HepG2 (cell line): ENCODE data around the gene SYCE3. TPM values are rescaled to one million over a fixed set of nuclear protein-coding genes. Genes with fewer than 3 reads are reported as not detected.

ENCODE experiments used
- ATAC-seq: fragments of 200-7000 bp; cut with Tn5 transposase; 3 replicates; pipeline ENCODE4 v1.9.1; 2020; ENCODE audit warnings: mild to moderate bottlenecking, moderate library complexity
- BruUV-seq: library from RNA; stranded (reverse); fragments of 400-500 nt; replicated peaks from 2 replicates; lab custom pipeline; 2021; lab: Mats Ljungman, UMichigan
- CTCF ChIA-PET: fragments of 300-600 bp; formaldehyde crosslinking; extraction: SDS; loops from one replicate; lab custom pipeline; 2021; ENCODE audit warnings: low total read pairs, inconsistent platforms, low intra/inter-chr PET ratio; lab: Yijun Ruan, JAX
- POLR2A ChIA-PET: fragments of 350-600 bp; sonication (Branson Sonifier 250); formaldehyde crosslinking; loops from one replicate; lab custom pipeline; 2020; ENCODE audit warnings: antibody characterized with exemption, inconsistent platforms; lab: Yijun Ruan, JAX
- DNase-seq: peaks from one replicate; pipeline ENCODE4 v3.0.0-alpha.2; 2015; ENCODE audit warnings: low spot score
- FAIRE-seq: peaks from 3 replicates; lab custom pipeline; 2011; peaks lifted over from hg19 to GRCh38; lab: Jason Lieb, UNC
- H2AFZ ChIP-seq: one replicate; pipeline ENCODE4 v1.6.1; 2011; ENCODE audit warnings: low read length, inconsistent platforms
- H3K27ac ChIP-seq: fragments of 300-600 bp; 3 replicates; pipeline ENCODE4 v1.8.0; 2011; ENCODE audit warnings: mixed run types, mild to moderate bottlenecking, mixed read lengths, low read length, inconsistent platforms; ENCODE audit not compliant: insufficient read depth; ENCODE audit errors: extremely low read length
- H3K27me3 ChIP-seq, 2 experiments: fragments of 200-600 bp in 1 of 2; 2 replicates in 1 of 2; 3 replicates in 1 of 2; pipeline versions ENCODE4 v1.6.0 to v1.8.0; 2011; ENCODE audit warnings: low read length in 2 of 2, mild to moderate bottlenecking in 2 of 2, moderate library complexity in 2 of 2, inconsistent platforms in 1 of 2; ENCODE audit not compliant: insufficient read depth in 2 of 2, control insufficient read depth in 1 of 2
- H3K36me3 ChIP-seq, 2 experiments: fragments of 200-600 bp in 1 of 2; replicated peaks in 1 of 2; 2 replicates in 1 of 2; 3 replicates in 1 of 2; pipeline versions ENCODE4 v1.5.1 to v1.8.0; 2011; ENCODE audit warnings: low read length in 2 of 2, inconsistent platforms in 1 of 2; ENCODE audit not compliant: insufficient read depth in 2 of 2, control insufficient read depth in 1 of 2
- H3K4me1 ChIP-seq: 2 replicates; pipeline ENCODE4 v1.5.1; 2012; ENCODE audit warnings: low read length, inconsistent platforms; ENCODE audit not compliant: insufficient read depth
- H3K4me2 ChIP-seq: 2 replicates; pipeline ENCODE4 v1.6.0; 2011; ENCODE audit warnings: low read depth, low read length, inconsistent platforms
- H3K4me3 ChIP-seq, 3 experiments: fragments of 200-600 bp in 1 of 3; sonication (generic), shearing (Covaris generic) in 1 of 3; replicated peaks in 1 of 3; 2 replicates each; pipeline ENCODE4 v1.5.1; 2011 to 2016; ENCODE audit warnings: low read length in 3 of 3, inconsistent platforms in 2 of 3, low read depth in 2 of 3, mild to moderate bottlenecking in 2 of 3, control low read depth in 1 of 3, mixed read lengths in 1 of 3; ENCODE audit not compliant: insufficient read depth in 1 of 3
- H3K79me2 ChIP-seq: one replicate; pipeline ENCODE4 v1.6.1; 2011; ENCODE audit warnings: low read length, inconsistent platforms; ENCODE audit not compliant: insufficient read depth
- H3K9ac ChIP-seq: 2 replicates; pipeline ENCODE4 v1.6.0; 2011; ENCODE audit warnings: mild to moderate bottlenecking, low read depth, low read length, inconsistent platforms; ENCODE audit not compliant: insufficient read depth
- H3K9me3 ChIP-seq: 2 replicates; pipeline ENCODE4 v1.5.1; 2012; ENCODE audit warnings: mild to moderate bottlenecking, low read length
- H4K20me1 ChIP-seq: 2 replicates; pipeline ENCODE4 v1.6.0; 2011; ENCODE audit warnings: inconsistent platforms, mild to moderate bottlenecking, low read length, moderate library complexity; ENCODE audit not compliant: insufficient read depth
- ATM ChIP-seq: fragments of 450-650 bp; IDR thresholded peaks from 2 replicates; pipeline ENCODE4 v1.7.1; 2017; ENCODE audit warnings: mild to moderate bottlenecking, borderline replicate concordance
- CSRNP2 ChIP-seq: sonication (generic); formaldehyde crosslinking; conservative IDR thresholded peaks from 2 replicates; pipeline ENCODE4 v1.8.0; 2022; ENCODE audit warnings: low read depth, missing genetic modification reagents
- FOSL1 ChIP-seq: sonication (generic); formaldehyde crosslinking; IDR thresholded peaks from 2 replicates; pipeline ENCODE4 v1.9.0; 2021; ENCODE audit warnings: missing genetic modification reagents, borderline replicate concordance
- POLR2AphosphoS2 ChIP-seq: IDR thresholded peaks from 2 replicates; pipeline ENCODE4 v1.6.1; 2011; ENCODE audit warnings: low read depth, low read length, improper control_type of control experiment
- PRPF4 ChIP-seq: fragments of 200-400 bp; formaldehyde crosslinking; IDR thresholded peaks from 2 replicates; pipeline ENCODE4 v1.6.1; 2016; ENCODE audit warnings: low read length, low read depth; ENCODE audit not compliant: poor library complexity, severe bottlenecking
- SMC3 ChIP-seq: IDR thresholded peaks from 2 replicates; pipeline ENCODE4 v1.6.1; 2011; ENCODE audit warnings: low read length, improper control_type of control experiment
- SNAI1 ChIP-seq: sonication (generic); formaldehyde crosslinking; IDR thresholded peaks from 2 replicates; pipeline ENCODE4 v1.5.0; 2020; ENCODE audit warnings: mild to moderate bottlenecking, missing genetic modification reagents, borderline replicate concordance
- ZNF335 ChIP-seq: sonication (generic); formaldehyde crosslinking; IDR thresholded peaks from 2 replicates; pipeline ENCODE4 v1.4.0; 2020; ENCODE audit warnings: missing genetic modification reagents
- ZNF468 ChIP-seq: sonication (generic); formaldehyde crosslinking; IDR thresholded peaks from 2 replicates; pipeline ENCODE4 v1.8.0; 2022; ENCODE audit warnings: mild to moderate bottlenecking, moderate library complexity, missing genetic modification reagents
- ZNF530 ChIP-seq: sonication (generic); formaldehyde crosslinking; IDR thresholded peaks from 2 replicates; pipeline ENCODE4 v1.5.0; 2020; ENCODE audit warnings: low read depth, mild to moderate bottlenecking, missing genetic modification reagents
- WGBS: methylation state at CpG from one replicate; pipeline ENCODE4 v1.1.6; 2017; ENCODE audit warnings: low lambda C conversion rate; 5-methylcytosine and 5-hydroxymethylcytosine counted together
- in situ Hi-C: cut with HindIII; loops from 2 replicates; pipeline ENCODE4 v1.10.0; 2017; ENCODE audit warnings: low pct_unique_long_range_greater_than_20kb; ENCODE audit not compliant: extremely low pct_ligation_motif_present
- intact Hi-C: fragments of 100-400 bp; cut with micrococcal nuclease; formaldehyde crosslinking; loops from one replicate; pipeline ENCODE4 v1.10.0; 2022; ENCODE audit not compliant: unreplicated experiment
- polyA plus RNA-seq, 8 experiments: library from polyadenylated mRNA; depleted of rRNA in 3 of 8; stranded (reverse) in 7 of 8; unstranded in 1 of 8; fragments of >200 nt; fragmentation: Illumina TruSeq in 4 of 8; extraction: Trizol in 4 of 8; gene quantifications; 2 replicates each; pipeline versions ENCODE4 v1.2.1 to v1.2.3, GENCODE V29; 2011 to 2016; ENCODE audit warnings: low read depth in 4 of 8, missing spikeins in 1 of 8, mixed read lengths in 1 of 8; ENCODE audit not compliant: insufficient read depth in 1 of 8
- total RNA-seq, 5 experiments: library from RNA; depleted of rRNA; stranded (reverse); fragments of >200 nt; fragmentation: Illumina TruSeq; extraction: Trizol; gene quantifications; 2 replicates each; pipeline ENCODE4 v1.2.3, GENCODE V29; 2016; ENCODE audit warnings: low read depth in 1 of 5
- TF ChIP-seq, protein P1 (sequence below): sonication (generic); formaldehyde crosslinking; IDR thresholded peaks from 2 replicates; pipeline ENCODE4 v1.5.1; 2020; ENCODE audit warnings: mild to moderate bottlenecking, missing genetic modification reagents, moderate library complexity

Gene SYCE3
- total and polyA plus RNA-seq, 2 of the 13 experiments (the other 11 are each of a cell fraction or from before 2014, with no cell fraction given) = not detected

GRCh38 chr22:50517495-50518260 is 45.0 kb downstream of the SYCE3 start (continued):
- TF ChIP-seq ZNF335 (no peak), SNAI1 (no peak), POLR2AphosphoS2 (no peak), CSRNP2 (no peak), ZNF468 (CRISPR knock-in tag) (no peak), PRPF4 (no peak)

GRCh38 chr22:50516891-50517290 is 45.8 kb downstream of the SYCE3 start:
- no peak overlapping the region for H3K9ac ChIP-seq
- CTCF ChIA-PET = no interaction called here
- H3K79me2 ChIP-seq = peaks cover 31% of the 10 kb centered on the region
- POLR2A ChIA-PET = interaction anchor here (1.5 kb wide), 1 partner anchor 9 kb away, joined by 6 read pairs; the partner anchor contains the start of gene SCO2
- no peaks in the 10 kb centered on the region for H3K4me1 ChIP-seq
- H3K9me3 ChIP-seq = no peaks in the 10 kb centered on the region
- H3K4me3 ChIP-seq = no peak overlapping the region
- no peak overlapping the region for H3K27ac ChIP-seq
- H4K20me1 ChIP-seq = no peaks in the 10 kb centered on the region
- no peaks in the 10 kb centered on the region for H3K27me3 ChIP-seq
- no peak overlapping the region for H3K4me2 ChIP-seq
- no TSS peak for BruUV-seq
- no peak for FAIRE-seq
- WGBS = 92% methylated on average over 16 of the region's 16 CpGs
- intact Hi-C loops (no loop called here), in situ Hi-C loops (no loop called here)
- no peak for TF ChIP-seq FOSL1
- no peak for TF ChIP-seq SMC3
- TF ChIP-seq ZNF530 = no peak
- TF ChIP-seq, protein P1, sequence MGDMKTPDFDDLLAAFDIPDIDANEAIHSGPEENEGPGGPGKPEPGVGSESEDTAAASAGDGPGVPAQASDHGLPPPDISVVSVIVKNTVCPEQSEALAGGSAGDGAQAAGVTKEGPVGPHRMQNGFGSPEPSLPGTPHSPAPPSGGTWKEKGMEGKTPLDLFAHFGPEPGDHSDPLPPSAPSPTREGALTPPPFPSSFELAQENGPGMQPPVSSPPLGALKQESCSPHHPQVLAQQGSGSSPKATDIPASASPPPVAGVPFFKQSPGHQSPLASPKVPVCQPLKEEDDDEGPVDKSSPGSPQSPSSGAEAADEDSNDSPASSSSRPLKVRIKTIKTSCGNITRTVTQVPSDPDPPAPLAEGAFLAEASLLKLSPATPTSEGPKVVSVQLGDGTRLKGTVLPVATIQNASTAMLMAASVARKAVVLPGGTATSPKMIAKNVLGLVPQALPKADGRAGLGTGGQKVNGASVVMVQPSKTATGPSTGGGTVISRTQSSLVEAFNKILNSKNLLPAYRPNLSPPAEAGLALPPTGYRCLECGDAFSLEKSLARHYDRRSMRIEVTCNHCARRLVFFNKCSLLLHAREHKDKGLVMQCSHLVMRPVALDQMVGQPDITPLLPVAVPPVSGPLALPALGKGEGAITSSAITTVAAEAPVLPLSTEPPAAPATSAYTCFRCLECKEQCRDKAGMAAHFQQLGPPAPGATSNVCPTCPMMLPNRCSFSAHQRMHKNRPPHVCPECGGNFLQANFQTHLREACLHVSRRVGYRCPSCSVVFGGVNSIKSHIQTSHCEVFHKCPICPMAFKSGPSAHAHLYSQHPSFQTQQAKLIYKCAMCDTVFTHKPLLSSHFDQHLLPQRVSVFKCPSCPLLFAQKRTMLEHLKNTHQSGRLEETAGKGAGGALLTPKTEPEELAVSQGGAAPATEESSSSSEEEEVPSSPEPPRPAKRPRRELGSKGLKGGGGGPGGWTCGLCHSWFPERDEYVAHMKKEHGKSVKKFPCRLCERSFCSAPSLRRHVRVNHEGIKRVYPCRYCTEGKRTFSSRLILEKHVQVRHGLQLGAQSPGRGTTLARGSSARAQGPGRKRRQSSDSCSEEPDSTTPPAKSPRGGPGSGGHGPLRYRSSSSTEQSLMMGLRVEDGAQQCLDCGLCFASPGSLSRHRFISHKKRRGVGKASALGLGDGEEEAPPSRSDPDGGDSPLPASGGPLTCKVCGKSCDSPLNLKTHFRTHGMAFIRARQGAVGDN (CRISPR knock-in tag) = 0 out of 2 replicates have a peak, but pooled peaks have one; percentile 10
- TF ChIP-seq ATM = no peak
- TF ChIP-seq, all 625 proteins: peak for 1
- peaks cover 17 to 49% of the 10 kb centered on the region in 2 experiments for H3K36me3 ChIP-seq
- H2AFZ ChIP-seq = no peak overlapping the region
- no peak for DNase-seq
- ATAC-seq = no peak
